GM10847 (cell line): ENCODE data around the gene BDNF.

Experiments used
- POLR2A ChIP-seq: IDR thresholded peaks from 2 replicates; pipeline ENCODE4 v1.6.1; 2011; ENCODE audit not compliant: insufficient read length; ENCODE audit errors: extremely low read depth

BDNF gene

GRCh38 chr11:27653990-27654758 lies 46.1 kb downstream of the BDNF start:
- no peak for TF ChIP-seq POLR2A

- TF ChIP-seq POLR2A: no peak
These were observed 48.5 kb downstream of the BDNF start for GRCh38 chr11:27651711-27652110.

DNA sequence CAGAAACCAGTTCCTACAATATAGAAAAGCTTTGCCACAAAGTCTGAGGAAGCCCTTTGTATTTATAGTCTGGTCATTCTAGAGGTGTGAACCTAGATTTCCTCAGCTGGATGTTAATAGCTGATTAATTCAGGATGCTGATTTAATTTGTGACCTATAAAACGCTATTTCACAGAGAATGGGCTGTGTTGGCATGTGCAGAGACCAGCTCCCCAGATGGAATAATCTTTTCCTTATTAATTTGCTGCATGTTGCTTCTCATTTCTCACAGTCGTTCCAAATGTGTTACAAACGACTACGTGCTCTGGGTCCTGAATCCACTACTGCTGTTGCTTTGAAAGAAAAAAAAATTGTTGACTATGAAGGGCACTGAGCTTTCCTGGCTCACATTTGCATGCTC lies 49.3 kb downstream of the BDNF start:
- TF ChIP-seq POLR2A: no peak

GRCh38 chr11:27649800-27650199 lies 50.5 kb downstream of the BDNF start:
- TF ChIP-seq POLR2A: no peak

- no peak for TF ChIP-seq POLR2A
These were observed 51.4 kb downstream of the BDNF start for GRCh38 chr11:27648840-27649239.

DNA sequence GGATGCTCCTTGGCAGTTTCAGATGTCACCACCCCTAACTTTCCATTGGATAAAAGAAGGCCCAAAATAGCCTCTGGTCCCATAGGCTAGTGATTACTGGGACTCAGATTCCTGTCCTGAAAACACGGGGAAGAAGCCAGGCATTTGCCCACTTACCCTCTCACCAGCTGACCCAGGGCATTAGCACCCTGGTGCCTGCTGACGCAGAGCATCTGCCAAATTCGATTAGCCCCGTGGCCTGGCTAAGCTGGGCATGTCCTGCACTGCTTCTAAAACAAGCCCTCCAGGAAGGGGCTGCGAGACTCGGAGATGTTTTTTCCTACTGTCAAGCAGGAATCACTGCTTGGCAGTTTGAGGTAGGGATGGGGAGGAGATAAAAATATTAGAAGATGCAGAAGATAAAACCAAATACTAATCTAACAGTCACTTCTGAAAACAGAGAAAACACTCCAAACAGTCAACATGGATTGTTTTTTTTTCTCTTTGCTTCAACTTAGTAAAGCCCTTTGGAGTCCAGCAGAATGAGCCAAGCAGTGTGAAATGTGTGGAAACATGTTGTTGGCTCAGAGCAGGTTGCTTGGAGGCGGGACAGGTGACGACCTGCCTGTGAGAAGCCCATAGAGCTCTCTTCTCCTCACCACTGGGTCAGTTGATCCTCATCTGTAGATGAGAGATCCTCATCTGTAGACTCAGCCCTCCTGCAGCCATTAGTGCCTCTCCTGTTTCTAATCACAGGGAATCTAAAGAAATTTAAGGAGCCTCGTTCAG lies 54.0 kb downstream of the BDNF start:
- TF ChIP-seq POLR2A: no peak

- no peak for TF ChIP-seq POLR2A
These were observed 57.3 kb downstream of the BDNF start for GRCh38 chr11:27642954-27643353.

DNA sequence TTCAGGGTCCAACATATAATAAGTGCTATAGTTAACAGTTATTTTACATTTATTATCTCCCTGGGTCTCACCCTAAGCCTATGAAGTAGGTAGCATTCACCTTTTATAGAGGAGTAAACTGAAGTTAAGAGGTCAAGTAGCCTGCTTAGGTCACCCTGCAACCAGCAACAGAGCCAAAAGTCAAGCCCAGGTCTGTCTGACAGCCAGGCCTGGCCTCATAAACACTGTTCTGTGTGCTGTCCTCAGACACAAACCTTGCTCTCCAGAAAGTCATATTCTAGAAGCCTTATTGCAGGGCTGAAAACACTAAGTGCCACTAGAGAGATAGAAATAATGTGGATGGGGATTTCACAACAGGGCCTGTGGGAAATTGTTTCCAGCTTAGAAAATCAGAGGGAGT lies 59.3 kb downstream of the BDNF start:
- no peak for TF ChIP-seq POLR2A

- TF ChIP-seq POLR2A: no peak
These were observed 64.7 kb downstream of the BDNF start for GRCh38 chr11:27635567-27636037.

DNA sequence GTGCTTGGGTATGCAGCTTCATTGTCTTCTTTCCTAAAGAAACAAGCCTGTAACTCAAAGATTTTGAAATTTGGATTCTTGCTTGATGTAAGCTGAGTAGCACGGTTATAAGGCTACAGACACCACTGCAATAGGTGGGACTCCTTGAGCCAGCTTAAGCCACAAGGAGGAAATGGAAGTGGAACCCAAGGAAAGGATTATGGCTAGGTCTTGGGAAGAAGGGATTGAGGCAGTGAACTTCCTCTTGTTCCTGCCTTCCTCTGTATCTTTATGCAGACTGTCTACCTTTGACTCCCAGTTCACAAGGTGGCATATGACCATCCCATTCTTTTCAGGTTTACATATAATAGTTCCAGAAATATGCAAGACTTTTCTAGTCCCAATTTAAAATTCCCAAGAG lies 72.3 kb downstream of the BDNF start:
- TF ChIP-seq POLR2A: no peak

- TF ChIP-seq POLR2A: no peak
These were observed 73.2 kb downstream of the BDNF start for GRCh38 chr11:27626938-27627586.

GRCh38 chr11:27626269-27626937 lies 73.9 kb downstream of the BDNF start:
- TF ChIP-seq POLR2A: no peak

- no peak for TF ChIP-seq POLR2A
These were observed 74.8 kb downstream of the BDNF start for GRCh38 chr11:27625347-27625912.

- no peak for TF ChIP-seq POLR2A
These were observed 76.2 kb downstream of the BDNF start for GRCh38 chr11:27623945-27624523.
